Effector memory CD4-positive, alpha-beta T cell (primary cell): ENCODE measurements around the gene KAZALD1.
A peak's percentile ranks its signal among the peaks of the same experiment; 100 is the strongest.

Experiments used
- DNase-seq, 3 donors: peaks; one replicate each; pipeline ENCODE4 v3.0.0-alpha.2; 2020
- H3K27ac ChIP-seq: 2 replicates; pipeline ENCODE4 v1.7.0; 2013; ENCODE audit warnings: mild to moderate bottlenecking, low read length, moderate library complexity; ENCODE audit not compliant: insufficient read depth, poor library complexity, severe bottlenecking
- H3K27me3 ChIP-seq: replicated peaks from 2 replicates; pipeline ENCODE4 v1.7.0; 2013; ENCODE audit warnings: mild to moderate bottlenecking, low read length; ENCODE audit not compliant: insufficient read depth, control insufficient read depth, poor library complexity, severe bottlenecking
- H3K36me3 ChIP-seq: 2 replicates; pipeline ENCODE4 v1.7.0; 2013; ENCODE audit warnings: mild to moderate bottlenecking, low read length, moderate library complexity; ENCODE audit not compliant: control insufficient read depth, insufficient read depth
- H3K4me1 ChIP-seq: 2 replicates; pipeline ENCODE4 v1.7.0; 2013; ENCODE audit warnings: low read length, mild to moderate bottlenecking; ENCODE audit not compliant: control insufficient read depth, insufficient read depth, poor library complexity, severe bottlenecking
- H3K4me3 ChIP-seq: 2 replicates; pipeline ENCODE4 v1.7.0; 2013; ENCODE audit warnings: low read length, low read depth, mild to moderate bottlenecking; ENCODE audit not compliant: insufficient read depth, poor library complexity, severe bottlenecking
- H3K9me3 ChIP-seq: 2 replicates; pipeline ENCODE4 v1.7.0; 2013; ENCODE audit warnings: mild to moderate bottlenecking, low read length, moderate library complexity; ENCODE audit not compliant: control insufficient read depth

The KAZALD1 gene

GRCh38 chr10:101056365-101057151 is 5.2 kb upstream of the KAZALD1 start:
- no peak overlapping the region for H3K4me3 ChIP-seq
- H3K27ac ChIP-seq, result no peak overlapping the region
- H3K36me3 ChIP-seq, result no peaks in the 10 kb centered on the region
- no peaks in the 10 kb centered on the region for H3K9me3 ChIP-seq
- peaks cover 7% of the 10 kb centered on the region for H3K4me1 ChIP-seq
- no peaks in the 10 kb centered on the region for H3K27me3 ChIP-seq
- no peak for DNase-seq

- Histone ChIP-seq H3K9me3 (no peaks in the 10 kb centered on the region), H3K4me3 (peak overlapping the region; percentile 89), H3K36me3 (no peaks in the 10 kb centered on the region), H3K4me1 (peaks cover 27% of the 10 kb centered on the region), H3K27me3 (peaks cover 17% of the 10 kb centered on the region), H3K27ac (peak overlapping the region; percentile 87)
- peak; percentile 67 to 85 (median 84) for DNase-seq
Measured at GRCh38 chr10:101060036-101060950, 1.5 kb upstream of the KAZALD1 start.

- Histone ChIP-seq H3K9me3 (no peaks in the 10 kb centered on the region), H3K4me1 (peaks cover 30% of the 10 kb centered on the region), H3K27me3 (peaks cover 19% of the 10 kb centered on the region), H3K36me3 (no peaks in the 10 kb centered on the region), H3K27ac (peak overlapping the region; percentile 87), H3K4me3 (peak overlapping the region; percentile 89)
- peak in 2 of 3 donors; percentile 78 to 84 for DNase-seq
Measured at GRCh38 chr10:101060951-101061623, 702 bp upstream of the KAZALD1 start.

- peaks cover 42% of the 10 kb centered on the region for H3K4me1 ChIP-seq
- no peaks in the 10 kb centered on the region for H3K36me3 ChIP-seq
- no peak overlapping the region for H3K27ac ChIP-seq
- H3K9me3 ChIP-seq, result no peaks in the 10 kb centered on the region
- DNase-seq, result peak; percentile 16 to 28 (median 22)
- H3K4me3 ChIP-seq, result peak overlapping the region; percentile 35
- peaks cover 31% of the 10 kb centered on the region for H3K27me3 ChIP-seq
Measured at GRCh38 chr10:101062232-101063049, 652 bp downstream of the KAZALD1 start.

- Histone ChIP-seq H3K4me1 (peaks cover 45% of the 10 kb centered on the region), H3K36me3 (no peaks in the 10 kb centered on the region), H3K4me3 (peak overlapping the region; percentile 35), H3K27me3 (peaks cover 34% of the 10 kb centered on the region), H3K9me3 (no peaks in the 10 kb centered on the region), H3K27ac (no peak overlapping the region)
- no peak for DNase-seq
Measured at GRCh38 chr10:101063050-101063525, 1.3 kb downstream of the KAZALD1 start.

GRCh38 chr10:101063548-101064414 is 2.0 kb downstream of the KAZALD1 start:
- H3K4me1 ChIP-seq, result peaks cover 45% of the 10 kb centered on the region
- peaks cover 34% of the 10 kb centered on the region for H3K27me3 ChIP-seq
- no peaks in the 10 kb centered on the region for H3K9me3 ChIP-seq
- H3K27ac ChIP-seq, result no peak overlapping the region
- no peak for DNase-seq
- H3K4me3 ChIP-seq, result no peak overlapping the region
- no peaks in the 10 kb centered on the region for H3K36me3 ChIP-seq

GRCh38 chr10:101064415-101065030 is 2.7 kb downstream of the KAZALD1 start:
- Histone ChIP-seq H3K27me3 (peaks cover 34% of the 10 kb centered on the region), H3K27ac (no peak overlapping the region), H3K4me3 (no peak overlapping the region), H3K9me3 (no peaks in the 10 kb centered on the region), H3K36me3 (no peaks in the 10 kb centered on the region), H3K4me1 (peaks cover 45% of the 10 kb centered on the region)
- DNase-seq, result no peak

- no peak for DNase-seq
- H3K4me3 ChIP-seq, result no peak overlapping the region
- peaks cover 34% of the 10 kb centered on the region for H3K27me3 ChIP-seq
- H3K27ac ChIP-seq, result no peak overlapping the region
- H3K9me3 ChIP-seq, result no peaks in the 10 kb centered on the region
- H3K36me3 ChIP-seq, result no peaks in the 10 kb centered on the region
- peaks cover 45% of the 10 kb centered on the region for H3K4me1 ChIP-seq
Measured at GRCh38 chr10:101065481-101066145, 3.8 kb downstream of the KAZALD1 start.
